ENCODE results near the gene FAM50B.
A peak's percentile ranks its signal among the peaks of the same experiment; 100 is the strongest.

Gene FAM50B

DNA sequence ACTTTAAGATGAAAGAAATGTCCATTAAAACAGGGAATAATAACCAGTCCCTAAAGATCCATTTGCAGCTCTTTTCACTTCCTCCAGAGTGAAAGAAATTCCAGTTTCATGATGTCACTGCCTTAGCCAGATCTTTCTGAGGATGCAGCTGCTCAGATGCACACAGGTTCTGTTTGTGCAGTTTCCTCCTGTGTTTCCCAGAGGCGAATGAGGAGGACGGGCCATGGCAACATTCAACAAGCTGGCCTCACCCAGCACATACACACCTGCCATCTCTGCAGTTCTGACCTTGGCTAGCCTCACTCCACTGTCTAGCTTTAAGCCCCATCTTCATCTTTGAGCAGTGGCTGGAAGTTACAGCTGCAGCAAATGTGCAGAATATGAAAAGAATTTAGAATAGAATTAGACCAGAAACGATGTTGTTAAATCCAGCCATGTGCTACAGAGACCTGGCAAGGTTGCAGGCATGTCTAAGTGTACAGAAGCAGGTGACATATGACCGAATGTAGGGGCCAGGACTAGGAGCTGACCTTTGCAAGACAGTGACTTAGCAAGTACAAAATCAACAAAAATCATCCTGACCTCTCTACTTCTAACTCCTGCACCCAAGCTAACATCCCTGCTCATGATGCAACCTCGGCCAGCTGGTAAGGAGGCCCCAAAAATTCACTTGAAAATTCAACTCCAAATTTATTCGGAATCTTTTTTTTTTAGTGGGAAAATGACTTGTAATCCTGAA lies 35.0 kb downstream of the FAM50B start:
- H3K36me3 ChIP-seq, result no peaks in the 10 kb centered on the region
- no peak overlapping the region for H3K4me3 ChIP-seq (ENCODE audit: low read depth, low read length)
- TF ChIP-seq, protein P1, sequence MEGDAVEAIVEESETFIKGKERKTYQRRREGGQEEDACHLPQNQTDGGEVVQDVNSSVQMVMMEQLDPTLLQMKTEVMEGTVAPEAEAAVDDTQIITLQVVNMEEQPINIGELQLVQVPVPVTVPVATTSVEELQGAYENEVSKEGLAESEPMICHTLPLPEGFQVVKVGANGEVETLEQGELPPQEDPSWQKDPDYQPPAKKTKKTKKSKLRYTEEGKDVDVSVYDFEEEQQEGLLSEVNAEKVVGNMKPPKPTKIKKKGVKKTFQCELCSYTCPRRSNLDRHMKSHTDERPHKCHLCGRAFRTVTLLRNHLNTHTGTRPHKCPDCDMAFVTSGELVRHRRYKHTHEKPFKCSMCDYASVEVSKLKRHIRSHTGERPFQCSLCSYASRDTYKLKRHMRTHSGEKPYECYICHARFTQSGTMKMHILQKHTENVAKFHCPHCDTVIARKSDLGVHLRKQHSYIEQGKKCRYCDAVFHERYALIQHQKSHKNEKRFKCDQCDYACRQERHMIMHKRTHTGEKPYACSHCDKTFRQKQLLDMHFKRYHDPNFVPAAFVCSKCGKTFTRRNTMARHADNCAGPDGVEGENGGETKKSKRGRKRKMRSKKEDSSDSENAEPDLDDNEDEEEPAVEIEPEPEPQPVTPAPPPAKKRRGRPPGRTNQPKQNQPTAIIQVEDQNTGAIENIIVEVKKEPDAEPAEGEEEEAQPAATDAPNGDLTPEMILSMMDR (IDR thresholded peaks at IDR 0.05; ENCODE audit: low read depth, low read length), result no peak
- no peak for DNase-seq
- no peaks in the 10 kb centered on the region for H3K9me3 ChIP-seq (ENCODE audit: severe bottlenecking)
- H3K27me3 ChIP-seq (ENCODE audit: insufficient read depth, low read depth, severe bottlenecking), result no peaks in the 10 kb centered on the region
- no peak overlapping the region for H3K27ac ChIP-seq

DNA sequence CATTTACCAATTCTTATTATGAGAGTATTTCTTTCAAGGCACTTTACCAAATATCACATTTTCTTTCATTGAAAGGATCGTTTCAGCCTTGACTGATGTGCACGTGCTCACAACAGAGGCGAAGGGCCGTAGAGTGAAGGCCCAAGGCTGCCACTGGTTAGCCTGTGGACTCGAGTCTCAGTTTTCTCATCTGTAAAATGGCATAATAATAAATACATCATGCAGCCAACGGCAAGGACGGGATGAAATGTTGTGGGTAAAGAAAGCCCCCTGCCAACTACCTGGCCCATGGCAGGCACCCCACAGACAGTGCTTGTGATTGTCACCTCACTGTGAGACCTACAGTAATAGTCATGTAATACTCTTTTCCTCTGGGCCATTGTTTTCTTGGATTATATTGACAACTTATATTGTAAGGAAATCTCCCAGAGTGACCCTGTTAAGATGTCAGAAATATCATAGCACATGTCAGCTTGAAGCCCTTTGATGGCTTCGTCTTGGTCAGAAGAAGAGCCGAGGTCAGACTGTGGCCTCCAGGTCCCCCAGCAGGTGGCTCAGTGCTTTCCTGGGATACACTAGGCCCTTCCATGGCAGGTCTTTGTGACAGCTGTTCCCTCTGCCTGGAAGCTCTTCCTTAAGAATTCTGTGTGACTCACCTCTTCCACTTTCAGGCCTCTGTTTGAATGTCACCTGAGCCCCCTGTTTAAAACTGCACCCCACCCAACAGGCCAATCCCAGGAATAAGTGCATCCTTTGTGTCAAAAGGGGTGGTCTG lies 36.3 kb downstream of the FAM50B start:
- Histone ChIP-seq H3K4me3 (ENCODE audit: low read depth, low read length) (no peak overlapping the region), H3K27ac (no peak overlapping the region), H3K36me3 (no peaks in the 10 kb centered on the region), H3K27me3 (ENCODE audit: insufficient read depth, low read depth, severe bottlenecking) (no peaks in the 10 kb centered on the region), H3K9me3 (ENCODE audit: severe bottlenecking) (no peaks in the 10 kb centered on the region)
- TF ChIP-seq, protein P1 (IDR thresholded peaks at IDR 0.05; ENCODE audit: low read depth, low read length), result peak; percentile 90
- peak; percentile 80 for DNase-seq

DNA sequence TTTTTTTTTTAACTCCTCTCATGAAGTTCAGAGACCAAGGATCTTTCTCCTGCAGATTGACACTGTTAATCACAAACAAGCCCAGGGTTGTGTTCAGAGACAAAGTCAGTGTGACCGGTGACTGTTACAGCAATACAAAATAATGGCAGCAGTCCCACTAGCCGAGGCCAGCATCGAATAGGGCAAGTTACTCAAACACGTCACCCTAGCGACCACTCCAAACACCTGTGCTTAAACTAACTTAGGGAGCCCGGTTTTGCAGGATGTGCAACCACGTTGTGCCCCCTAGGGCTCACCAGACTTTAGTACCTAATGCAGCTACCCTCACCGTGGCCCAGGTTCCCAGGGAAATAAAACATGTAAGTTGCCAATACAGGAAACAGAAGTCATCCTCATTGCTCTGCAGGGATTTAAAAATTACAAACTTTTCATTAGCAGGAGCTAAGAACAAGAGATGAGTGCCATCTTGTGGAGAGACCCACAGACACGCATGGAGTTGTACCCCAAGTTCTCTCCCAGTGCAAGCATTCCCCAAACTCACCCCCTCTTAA lies 38.1 kb downstream of the FAM50B start:
- Histone ChIP-seq H3K27me3 (ENCODE audit: insufficient read depth, low read depth, severe bottlenecking) (no peaks in the 10 kb centered on the region), H3K9me3 (ENCODE audit: severe bottlenecking) (no peaks in the 10 kb centered on the region), H3K36me3 (no peaks in the 10 kb centered on the region), H3K4me3 (ENCODE audit: low read depth, low read length) (no peak overlapping the region), H3K27ac (no peak overlapping the region)
- TF ChIP-seq, protein P1 (IDR thresholded peaks at IDR 0.05; ENCODE audit: low read depth, low read length), result peak; percentile 72
- no peak for DNase-seq

DNA sequence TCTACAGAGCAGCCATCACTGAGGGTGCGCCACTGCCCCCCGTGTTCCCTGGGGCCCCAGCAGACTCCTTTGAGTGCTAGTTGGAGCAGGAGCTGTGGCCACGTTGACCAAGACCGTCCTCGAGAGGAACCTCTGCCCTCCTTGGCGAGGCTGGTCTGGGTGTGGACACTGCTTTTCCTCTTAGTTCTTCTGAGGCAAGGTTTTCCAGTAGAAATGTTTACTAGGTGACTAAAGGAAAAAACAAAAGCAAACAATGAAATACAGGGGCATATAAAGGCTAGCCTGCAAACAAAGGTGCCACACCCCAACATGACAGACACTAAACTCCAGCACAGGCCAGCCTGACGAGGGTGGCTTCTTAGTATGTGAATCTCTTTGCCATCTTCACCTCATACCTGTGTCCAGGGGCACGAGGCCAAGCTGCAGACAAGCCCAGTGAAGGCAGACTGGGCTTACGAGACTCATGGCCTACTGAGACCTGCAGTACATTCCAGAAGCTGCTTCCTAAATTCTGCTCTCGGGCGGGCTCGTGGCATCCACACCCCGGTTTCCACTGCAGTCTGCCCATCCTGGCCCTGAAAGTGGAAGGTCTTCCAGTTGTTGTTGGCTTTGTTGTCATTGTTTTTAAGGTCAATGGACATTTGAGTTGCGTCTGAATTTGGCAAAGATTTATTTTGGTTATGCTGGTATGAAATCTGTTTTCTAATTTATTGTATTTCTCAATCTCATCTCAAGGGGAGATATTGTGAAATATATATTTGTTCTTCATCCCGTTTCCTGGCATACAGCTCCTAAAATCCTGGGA lies 39.2 kb downstream of the FAM50B start:
- Histone ChIP-seq H3K27me3 (ENCODE audit: insufficient read depth, low read depth, severe bottlenecking) (no peaks in the 10 kb centered on the region), H3K4me3 (ENCODE audit: low read depth, low read length) (no peak overlapping the region), H3K36me3 (no peaks in the 10 kb centered on the region), H3K9me3 (ENCODE audit: severe bottlenecking) (no peaks in the 10 kb centered on the region), H3K27ac (no peak overlapping the region)
- TF ChIP-seq, protein P1 (IDR thresholded peaks at IDR 0.05; ENCODE audit: low read depth, low read length), result no peak
- DNase-seq, result no peak

DNA sequence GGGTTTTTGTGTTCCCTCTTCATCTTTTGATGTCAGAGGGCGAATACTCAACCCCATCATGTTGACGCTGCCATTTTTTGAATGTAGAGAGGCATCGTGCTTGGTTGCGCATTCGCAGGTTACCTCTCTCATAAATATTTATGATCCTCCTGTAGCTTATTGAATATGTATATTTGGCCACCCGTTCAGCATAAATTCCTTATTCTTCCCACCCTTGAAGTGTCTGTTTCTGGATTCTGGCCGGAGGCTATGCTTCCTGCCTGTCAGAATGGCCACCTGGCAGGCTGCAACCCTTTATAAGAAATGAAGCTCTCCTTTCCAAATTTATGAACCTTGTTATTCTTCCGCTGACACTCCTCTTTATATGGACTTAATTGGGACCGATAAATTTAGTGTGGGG lies 40.9 kb downstream of the FAM50B start:
- TF ChIP-seq, protein P1 (IDR thresholded peaks at IDR 0.05; ENCODE audit: low read depth, low read length), result no peak
- Histone ChIP-seq H3K27me3 (ENCODE audit: insufficient read depth, low read depth, severe bottlenecking) (no peaks in the 10 kb centered on the region), H3K4me3 (ENCODE audit: low read depth, low read length) (no peak overlapping the region), H3K9me3 (ENCODE audit: severe bottlenecking) (no peaks in the 10 kb centered on the region), H3K36me3 (no peaks in the 10 kb centered on the region), H3K27ac (no peak overlapping the region)
- DNase-seq, result no peak

All from WERI-Rb-1 (cell line).